Measurements from ENCODE around the gene KRTAP5-2.
"Not testable (repeated sequence)": the region's sequence is repeated elsewhere in the genome, so short reads cannot be mapped to it uniquely, and the experiment has no call there.

GRCh38 chr11:1646540-1646939 lies 48.4 kb upstream of the KRTAP5-2 start:
- TF ChIP-seq, protein P1, sequence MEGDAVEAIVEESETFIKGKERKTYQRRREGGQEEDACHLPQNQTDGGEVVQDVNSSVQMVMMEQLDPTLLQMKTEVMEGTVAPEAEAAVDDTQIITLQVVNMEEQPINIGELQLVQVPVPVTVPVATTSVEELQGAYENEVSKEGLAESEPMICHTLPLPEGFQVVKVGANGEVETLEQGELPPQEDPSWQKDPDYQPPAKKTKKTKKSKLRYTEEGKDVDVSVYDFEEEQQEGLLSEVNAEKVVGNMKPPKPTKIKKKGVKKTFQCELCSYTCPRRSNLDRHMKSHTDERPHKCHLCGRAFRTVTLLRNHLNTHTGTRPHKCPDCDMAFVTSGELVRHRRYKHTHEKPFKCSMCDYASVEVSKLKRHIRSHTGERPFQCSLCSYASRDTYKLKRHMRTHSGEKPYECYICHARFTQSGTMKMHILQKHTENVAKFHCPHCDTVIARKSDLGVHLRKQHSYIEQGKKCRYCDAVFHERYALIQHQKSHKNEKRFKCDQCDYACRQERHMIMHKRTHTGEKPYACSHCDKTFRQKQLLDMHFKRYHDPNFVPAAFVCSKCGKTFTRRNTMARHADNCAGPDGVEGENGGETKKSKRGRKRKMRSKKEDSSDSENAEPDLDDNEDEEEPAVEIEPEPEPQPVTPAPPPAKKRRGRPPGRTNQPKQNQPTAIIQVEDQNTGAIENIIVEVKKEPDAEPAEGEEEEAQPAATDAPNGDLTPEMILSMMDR (IDR thresholded peaks at IDR 0.05) = not testable (repeated sequence)
- TF ChIP-seq POLR2A (IDR thresholded peaks at IDR 0.05) = not testable (repeated sequence)
